Measurements from ENCODE around the gene PAH.

Gene PAH

GRCh38 chr12:102851246-102851645 is 65.8 kb downstream of the PAH start (continued):
- TF ChIP-seq PATZ1 (CRISPR knock-in tag; IDR thresholded peaks at IDR 0.05; ENCODE audit: borderline replicate concordance) (no peak), TOX (CRISPR knock-in tag; IDR thresholded peaks at IDR 0.05; ENCODE audit: borderline replicate concordance) (no peak)

GRCh38 chr12:102849722-102850447 is 67.2 kb downstream of the PAH start:
- no peak for TF ChIP-seq PATZ1 (CRISPR knock-in tag; IDR thresholded peaks at IDR 0.05; ENCODE audit: borderline replicate concordance)
- TF ChIP-seq ZFP30 (CRISPR knock-in tag; IDR thresholded peaks at IDR 0.05), result no peak
- no peak for TF ChIP-seq ZFP3 (CRISPR knock-in tag; IDR thresholded peaks at IDR 0.05)
- TF ChIP-seq TSHZ2 (CRISPR knock-in tag; IDR thresholded peaks at IDR 0.05), result no peak
- no peak for TF ChIP-seq ZNF8 (CRISPR knock-in tag; IDR thresholded peaks at IDR 0.05)
- no peak for TF ChIP-seq ZNF70 (CRISPR knock-in tag; IDR thresholded peaks at IDR 0.05)
- TF ChIP-seq ZC3H10 (CRISPR knock-in tag; IDR thresholded peaks at IDR 0.05), result no peak
- TF ChIP-seq ISL1 (CRISPR knock-in tag; IDR thresholded peaks at IDR 0.05), result no peak
- TF ChIP-seq PPARA (CRISPR knock-in tag; IDR thresholded peaks at IDR 0.05; ENCODE audit: borderline replicate concordance), result no peak
- TF ChIP-seq RARB (CRISPR knock-in tag; IDR thresholded peaks at IDR 0.05), result no peak
- TF ChIP-seq TCF4 (CRISPR knock-in tag; IDR thresholded peaks at IDR 0.05; ENCODE audit: borderline replicate concordance), result no peak
- no peak for TF ChIP-seq BACH2 (CRISPR knock-in tag; IDR thresholded peaks at IDR 0.05; ENCODE audit: borderline replicate concordance)
- TF ChIP-seq TOX (CRISPR knock-in tag; IDR thresholded peaks at IDR 0.05; ENCODE audit: borderline replicate concordance), result no peak
- no peak for TF ChIP-seq ESRRG (CRISPR knock-in tag; IDR thresholded peaks at IDR 0.05)
- TF ChIP-seq ZNF565 (CRISPR knock-in tag; conservative IDR thresholded peaks at IDR 0.05; ENCODE audit: low read depth), result no peak
- TF ChIP-seq OSR1 (CRISPR knock-in tag; IDR thresholded peaks at IDR 0.05), result no peak
- TF ChIP-seq ARNTL (CRISPR knock-in tag; IDR thresholded peaks at IDR 0.05; ENCODE audit: borderline replicate concordance, low read depth), result no peak
- TF ChIP-seq CREB5 (CRISPR knock-in tag; IDR thresholded peaks at IDR 0.05; ENCODE audit: low read depth), result no peak
- no peak for TF ChIP-seq CSDC2 (CRISPR knock-in tag; IDR thresholded peaks at IDR 0.05)
- ATAC-seq, result no peak

- no peak for ATAC-seq
- TF ChIP-seq PPARA (CRISPR knock-in tag; IDR thresholded peaks at IDR 0.05; ENCODE audit: borderline replicate concordance), result no peak
- no peak for TF ChIP-seq ESRRG (CRISPR knock-in tag; IDR thresholded peaks at IDR 0.05)
- TF ChIP-seq ZNF565 (CRISPR knock-in tag; conservative IDR thresholded peaks at IDR 0.05; ENCODE audit: low read depth), result no peak
- no peak for TF ChIP-seq TCF4 (CRISPR knock-in tag; IDR thresholded peaks at IDR 0.05; ENCODE audit: borderline replicate concordance)
- TF ChIP-seq ZFP30 (CRISPR knock-in tag; IDR thresholded peaks at IDR 0.05), result no peak
Observed at GRCh38 chr12:102848832-102849231, 68.2 kb downstream of the PAH start.

- ATAC-seq, result no peak; the same call in 2 of the 3 replicates
- TF ChIP-seq TOX (CRISPR knock-in tag; IDR thresholded peaks at IDR 0.05; ENCODE audit: borderline replicate concordance), result no peak
- TF ChIP-seq CSDC2 (CRISPR knock-in tag; IDR thresholded peaks at IDR 0.05), result no peak
- TF ChIP-seq TCF4 (CRISPR knock-in tag; IDR thresholded peaks at IDR 0.05; ENCODE audit: borderline replicate concordance), result no peak
- TF ChIP-seq RARB (CRISPR knock-in tag; IDR thresholded peaks at IDR 0.05), result no peak
- no peak for TF ChIP-seq PATZ1 (CRISPR knock-in tag; IDR thresholded peaks at IDR 0.05; ENCODE audit: borderline replicate concordance)
- no peak for TF ChIP-seq SNAI2 (CRISPR knock-in tag; IDR thresholded peaks at IDR 0.05)
Observed at GRCh38 chr12:102847131-102847530, 69.9 kb downstream of the PAH start.
